ENCODE results near the gene FBXL14.
"Not testable (repeated sequence)": the region's sequence is repeated elsewhere in the genome, so short reads cannot be mapped to it uniquely, and the experiment has no call there.

The FBXL14 gene

GRCh38 chr12:1566449-1567135 is 27.8 kb downstream of the FBXL14 start:
- no peak for DNase-seq

GRCh38 chr12:1565172-1565571 is 29.2 kb downstream of the FBXL14 start:
- DNase-seq = no peak

- no peak for DNase-seq
Observed at GRCh38 chr12:1564067-1564466, 30.3 kb downstream of the FBXL14 start.

GRCh38 chr12:1562813-1563407 is 31.5 kb downstream of the FBXL14 start:
- no peak for DNase-seq

- no peak for DNase-seq
Observed at GRCh38 chr12:1560704-1561103, 33.7 kb downstream of the FBXL14 start.

GRCh38 chr12:1559676-1560091 is 34.7 kb downstream of the FBXL14 start:
- DNase-seq = no peak

- not testable (repeated sequence) for DNase-seq
Observed at GRCh38 chr12:1558108-1558507, 36.3 kb downstream of the FBXL14 start.

GRCh38 chr12:1553987-1554982 is 40.1 kb downstream of the FBXL14 start:
- DNase-seq = no peak

GRCh38 chr12:1553536-1553935 is 40.8 kb downstream of the FBXL14 start:
- DNase-seq = no peak

- DNase-seq = no peak
Observed at GRCh38 chr12:1552911-1553491, 41.4 kb downstream of the FBXL14 start.

- no peak for DNase-seq
Observed at GRCh38 chr12:1552171-1552570, 42.2 kb downstream of the FBXL14 start.

GRCh38 chr12:1551496-1551895 is 42.9 kb downstream of the FBXL14 start:
- no peak for DNase-seq

- DNase-seq = no peak
Observed at GRCh38 chr12:1546931-1547640, 47.3 kb downstream of the FBXL14 start.

- DNase-seq = no peak
Observed at GRCh38 chr12:1544996-1545700, 49.2 kb downstream of the FBXL14 start.

- no peak for DNase-seq
Observed at GRCh38 chr12:1542599-1542998, 51.8 kb downstream of the FBXL14 start.

- DNase-seq = no peak
Observed at GRCh38 chr12:1540690-1541089, 53.7 kb downstream of the FBXL14 start.

GRCh38 chr12:1539135-1539534 is 55.2 kb downstream of the FBXL14 start:
- DNase-seq = no peak

- no peak for DNase-seq
Observed at GRCh38 chr12:1536817-1537216, 57.6 kb downstream of the FBXL14 start.

GRCh38 chr12:1534748-1535147 is 59.6 kb downstream of the FBXL14 start:
- no peak for DNase-seq

GRCh38 chr12:1533602-1534304 is 60.6 kb downstream of the FBXL14 start:
- DNase-seq = peak; percentile 14

- DNase-seq = no peak
Observed at GRCh38 chr12:1533205-1533601, 61.2 kb downstream of the FBXL14 start.
